Smooth muscle cell (in vitro differentiated cells): ENCODE data around the gene IRS2. TPM values are rescaled to one million over a fixed set of nuclear protein-coding genes. Genes with fewer than 3 reads are reported as not detected.

Experiments used
- DNase-seq: peaks from one replicate; lab custom pipeline; 2025; ENCODE audit not compliant: unreplicated experiment; lab: John Stamatoyannopoulos, UW
- H2AFZ ChIP-seq: fragments of 200-600 bp; sonication (generic); 2 replicates; pipeline ENCODE4 v1.6.0; 2016; ENCODE audit warnings: antibody characterized with exemption, low read depth, mild to moderate bottlenecking
- H3F3A ChIP-seq: fragments of 200-600 bp; sonication (generic); 2 replicates; pipeline ENCODE4 v1.6.0; 2017; ENCODE audit warnings: antibody characterized with exemption, low read depth
- H3K27ac ChIP-seq: fragments of 200-600 bp; sonication (generic); 2 replicates; pipeline ENCODE4 v1.5.1; 2016; ENCODE audit warnings: low read depth, mild to moderate bottlenecking
- H3K27me3 ChIP-seq: fragments of 200-600 bp; sonication (generic); 2 replicates; pipeline ENCODE4 v1.6.1; 2016; ENCODE audit warnings: low read depth, mild to moderate bottlenecking
- H3K36me3 ChIP-seq: fragments of 200-600 bp; sonication (generic); 2 replicates; pipeline ENCODE4 v1.5.1; 2016; ENCODE audit warnings: low read depth
- H3K4me1 ChIP-seq: fragments of 200-600 bp; sonication (generic); 2 replicates; pipeline ENCODE4 v1.5.1; 2016; ENCODE audit warnings: low read depth
- H3K4me2 ChIP-seq: fragments of 200-600 bp; sonication (generic); 2 replicates; pipeline ENCODE4 v1.6.0; 2016; ENCODE audit warnings: mild to moderate bottlenecking
- H3K4me3 ChIP-seq: fragments of 200-600 bp; sonication (generic); 2 replicates; pipeline ENCODE4 v1.5.1; 2016; ENCODE audit warnings: mild to moderate bottlenecking
- H3K79me2 ChIP-seq: fragments of 200-600 bp; sonication (generic); 2 replicates; pipeline ENCODE4 v1.6.0; 2016; ENCODE audit warnings: low read depth, mild to moderate bottlenecking
- H3K9ac ChIP-seq: fragments of 200-600 bp; sonication (generic); 2 replicates; pipeline ENCODE4 v1.6.0; 2016; ENCODE audit warnings: low read depth
- H3K9me3 ChIP-seq: fragments of 200-600 bp; sonication (generic); replicated peaks from 2 replicates; pipeline ENCODE4 v1.5.1; 2016; ENCODE audit warnings: low read depth
- H4K20me1 ChIP-seq: fragments of 200-600 bp; sonication (generic); 2 replicates; pipeline ENCODE4 v1.6.0; 2016; ENCODE audit warnings: low read depth
- WGBS: methylation state at CpG from one replicate; pipeline ENCODE4 v1.1.7; 2016; ENCODE audit warnings: low lambda C conversion rate; 5-methylcytosine and 5-hydroxymethylcytosine counted together
- polyA plus RNA-seq: library from polyadenylated mRNA; unstranded; fragments of >200 nt; fragmentation: Nextera tagmentation; extraction: Ambion mirVana; gene quantifications from 2 replicates; pipeline ENCODE4 v1.2.1, GENCODE V29; 2016
- total RNA-seq: library from RNA; depleted of rRNA; stranded (reverse); fragments of >200 nt; gene quantifications from 2 replicates; pipeline ENCODE4 v1.2.3, GENCODE V29; 2014
- TF ChIP-seq, protein P1 (sequence below): fragments of 200-600 bp; sonication (generic); IDR thresholded peaks from 2 replicates; pipeline ENCODE4 v1.5.1; 2017; ENCODE audit warnings: borderline replicate concordance, mild to moderate bottlenecking, antibody characterized with exemption; ENCODE audit not compliant: insufficient read depth, poor library complexity, severe bottlenecking

IRS2 gene
- total and polyA plus RNA-seq, 2 experiments from 2014 or later: 0.90 to 1.7 TPM

DNA sequence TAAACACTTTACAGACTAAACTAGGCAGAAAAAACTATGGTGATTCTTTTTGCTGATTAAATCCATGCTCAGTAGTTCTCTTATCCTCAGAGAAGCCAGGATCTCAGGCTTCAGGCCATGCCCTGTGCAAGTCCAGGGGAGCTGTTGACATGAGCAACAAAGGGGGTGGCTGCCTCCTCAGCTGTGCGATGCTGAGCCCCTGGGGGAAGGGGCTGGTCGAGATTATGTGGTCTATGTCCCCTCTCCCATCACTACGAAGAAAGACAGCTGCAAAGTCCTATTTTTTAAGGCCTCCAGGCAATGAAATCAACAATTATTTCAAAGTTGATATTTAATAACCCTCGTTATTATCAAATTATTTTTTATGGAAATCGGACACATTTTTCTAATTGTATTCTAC is 37.0 kb downstream of the IRS2 start:
- H3K27me3 ChIP-seq: no peaks in the 10 kb centered on the region
- TF ChIP-seq, protein P1, sequence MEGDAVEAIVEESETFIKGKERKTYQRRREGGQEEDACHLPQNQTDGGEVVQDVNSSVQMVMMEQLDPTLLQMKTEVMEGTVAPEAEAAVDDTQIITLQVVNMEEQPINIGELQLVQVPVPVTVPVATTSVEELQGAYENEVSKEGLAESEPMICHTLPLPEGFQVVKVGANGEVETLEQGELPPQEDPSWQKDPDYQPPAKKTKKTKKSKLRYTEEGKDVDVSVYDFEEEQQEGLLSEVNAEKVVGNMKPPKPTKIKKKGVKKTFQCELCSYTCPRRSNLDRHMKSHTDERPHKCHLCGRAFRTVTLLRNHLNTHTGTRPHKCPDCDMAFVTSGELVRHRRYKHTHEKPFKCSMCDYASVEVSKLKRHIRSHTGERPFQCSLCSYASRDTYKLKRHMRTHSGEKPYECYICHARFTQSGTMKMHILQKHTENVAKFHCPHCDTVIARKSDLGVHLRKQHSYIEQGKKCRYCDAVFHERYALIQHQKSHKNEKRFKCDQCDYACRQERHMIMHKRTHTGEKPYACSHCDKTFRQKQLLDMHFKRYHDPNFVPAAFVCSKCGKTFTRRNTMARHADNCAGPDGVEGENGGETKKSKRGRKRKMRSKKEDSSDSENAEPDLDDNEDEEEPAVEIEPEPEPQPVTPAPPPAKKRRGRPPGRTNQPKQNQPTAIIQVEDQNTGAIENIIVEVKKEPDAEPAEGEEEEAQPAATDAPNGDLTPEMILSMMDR: no peak
- no peak overlapping the region for H3K9ac ChIP-seq
- WGBS: 92% methylated on average over 5 of the region's 5 CpGs
- no peaks in the 10 kb centered on the region for H3K79me2 ChIP-seq
- H4K20me1 ChIP-seq: no peaks in the 10 kb centered on the region
- no peaks in the 10 kb centered on the region for H3K4me1 ChIP-seq
- H2AFZ ChIP-seq: no peak overlapping the region
- no peak for DNase-seq
- no peak overlapping the region for H3K4me3 ChIP-seq
- H3K36me3 ChIP-seq: no peaks in the 10 kb centered on the region
- H3K4me2 ChIP-seq: no peak overlapping the region
- no peaks in the 10 kb centered on the region for H3F3A ChIP-seq
- no peaks in the 10 kb centered on the region for H3K9me3 ChIP-seq
- no peak overlapping the region for H3K27ac ChIP-seq

DNA sequence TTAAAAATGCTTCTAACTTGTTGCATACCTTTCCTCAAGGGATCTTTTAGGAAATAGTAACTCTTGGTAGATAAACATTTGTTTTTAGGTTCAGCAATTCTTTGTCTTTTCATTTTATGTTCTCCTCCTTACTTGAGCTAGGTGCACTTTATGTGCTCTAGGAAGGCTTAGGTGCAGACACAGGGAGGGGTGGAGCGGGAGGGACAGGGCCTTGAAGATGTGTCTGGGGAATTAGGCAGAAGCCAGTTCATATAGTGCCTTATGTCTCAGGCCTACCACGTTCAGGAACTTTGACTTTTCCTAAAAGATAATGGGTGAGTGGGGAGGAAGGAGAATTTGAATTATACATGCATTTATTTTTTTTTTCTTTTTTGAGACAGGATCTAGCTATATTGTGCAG is 37.7 kb downstream of the IRS2 start:
- no peaks in the 10 kb centered on the region for H4K20me1 ChIP-seq
- no peak for DNase-seq
- peaks cover 7% of the 10 kb centered on the region for H3K4me1 ChIP-seq
- H3K4me3 ChIP-seq: no peak overlapping the region
- H3F3A ChIP-seq: no peaks in the 10 kb centered on the region
- WGBS: 45% methylated on average over 2 of the region's 2 CpGs
- H3K9me3 ChIP-seq: no peaks in the 10 kb centered on the region
- no peaks in the 10 kb centered on the region for H3K79me2 ChIP-seq
- H3K4me2 ChIP-seq: no peak overlapping the region
- H3K36me3 ChIP-seq: no peaks in the 10 kb centered on the region
- no peak overlapping the region for H3K27ac ChIP-seq
- no peaks in the 10 kb centered on the region for H3K27me3 ChIP-seq
- TF ChIP-seq, protein P1: no peak
- no peak overlapping the region for H2AFZ ChIP-seq
- H3K9ac ChIP-seq: no peak overlapping the region

DNA sequence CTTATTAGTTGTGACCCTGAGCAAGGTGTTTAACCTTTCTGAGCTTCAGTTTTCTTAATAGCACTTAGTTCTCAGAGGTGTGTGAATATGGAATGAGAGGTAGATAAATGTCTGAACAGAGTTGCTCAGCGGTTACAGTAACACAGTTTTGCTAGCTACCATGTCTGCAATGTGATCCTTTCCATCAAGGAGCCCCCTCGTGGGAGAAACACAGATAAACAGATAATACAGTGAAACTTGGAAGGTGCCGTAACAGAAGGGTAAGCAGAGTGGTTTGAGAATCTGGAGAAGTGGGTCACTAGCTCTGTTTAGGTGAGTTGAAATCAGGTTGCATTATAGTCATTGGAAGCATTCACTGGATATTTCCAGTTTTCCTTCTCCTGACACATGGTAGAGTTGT is 38.9 kb downstream of the IRS2 start:
- no peaks in the 10 kb centered on the region for H3K79me2 ChIP-seq
- TF ChIP-seq, protein P1: no peak
- 72% methylated on average over 3 of the region's 3 CpGs for WGBS

DNA sequence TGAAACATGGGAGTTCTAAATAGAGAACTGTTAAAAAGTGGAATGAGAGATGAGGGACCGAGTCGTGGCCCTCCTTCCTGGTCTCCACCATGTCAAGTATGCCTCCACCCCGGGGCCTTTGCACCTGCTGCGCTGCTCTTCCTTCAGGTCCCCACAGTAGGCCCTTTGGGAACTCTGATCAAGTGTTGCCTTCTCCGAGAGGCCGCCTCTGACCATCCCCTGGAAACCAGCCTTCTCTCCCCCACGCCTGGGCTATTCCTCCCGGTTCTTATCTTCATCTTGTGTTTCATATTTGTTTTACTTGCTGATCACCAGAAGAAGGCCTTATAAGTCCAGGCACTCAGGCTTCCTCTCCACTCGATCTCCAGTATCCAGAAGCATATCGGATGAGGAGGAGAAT is 40.0 kb downstream of the IRS2 start:
- Histone ChIP-seq H3K79me2 (no peaks in the 10 kb centered on the region), H3K27ac (no peak overlapping the region), H3K27me3 (no peaks in the 10 kb centered on the region), H3K9ac (no peak overlapping the region), H2AFZ (no peak overlapping the region), H3K36me3 (no peaks in the 10 kb centered on the region), H3K9me3 (no peaks in the 10 kb centered on the region), H3F3A (no peaks in the 10 kb centered on the region), H3K4me1 (peaks cover 9% of the 10 kb centered on the region), H4K20me1 (no peaks in the 10 kb centered on the region), H3K4me2 (no peak overlapping the region), H3K4me3 (no peak overlapping the region)
- no peak for DNase-seq
- WGBS: 95% methylated on average over 10 of the region's 10 CpGs
- TF ChIP-seq, protein P1: no peak

More for the DNA sequence above, 38.9 kb downstream of the IRS2 start:
- H3K36me3 ChIP-seq: no peaks in the 10 kb centered on the region
- H3K4me3 ChIP-seq: no peak overlapping the region
- H3K4me2 ChIP-seq: no peak overlapping the region
- no peak overlapping the region for H3K9ac ChIP-seq
- no peaks in the 10 kb centered on the region for H3F3A ChIP-seq
- no peak overlapping the region for H3K27ac ChIP-seq
- no peaks in the 10 kb centered on the region for H4K20me1 ChIP-seq
- no peak for DNase-seq
- no peaks in the 10 kb centered on the region for H3K27me3 ChIP-seq
- no peak overlapping the region for H2AFZ ChIP-seq
- H3K9me3 ChIP-seq: no peaks in the 10 kb centered on the region
- peaks cover 9% of the 10 kb centered on the region for H3K4me1 ChIP-seq
